Fibroblast of upper back skin (primary cell): Measurements from ENCODE around the gene SLC22A4.
A peak's percentile ranks its signal among the peaks of the same experiment; 100 is the strongest.

Experiments used
- DNase-seq: peaks from one replicate; pipeline ENCODE4 v3.0.0-alpha.2; 2013

Gene SLC22A4

DNA sequence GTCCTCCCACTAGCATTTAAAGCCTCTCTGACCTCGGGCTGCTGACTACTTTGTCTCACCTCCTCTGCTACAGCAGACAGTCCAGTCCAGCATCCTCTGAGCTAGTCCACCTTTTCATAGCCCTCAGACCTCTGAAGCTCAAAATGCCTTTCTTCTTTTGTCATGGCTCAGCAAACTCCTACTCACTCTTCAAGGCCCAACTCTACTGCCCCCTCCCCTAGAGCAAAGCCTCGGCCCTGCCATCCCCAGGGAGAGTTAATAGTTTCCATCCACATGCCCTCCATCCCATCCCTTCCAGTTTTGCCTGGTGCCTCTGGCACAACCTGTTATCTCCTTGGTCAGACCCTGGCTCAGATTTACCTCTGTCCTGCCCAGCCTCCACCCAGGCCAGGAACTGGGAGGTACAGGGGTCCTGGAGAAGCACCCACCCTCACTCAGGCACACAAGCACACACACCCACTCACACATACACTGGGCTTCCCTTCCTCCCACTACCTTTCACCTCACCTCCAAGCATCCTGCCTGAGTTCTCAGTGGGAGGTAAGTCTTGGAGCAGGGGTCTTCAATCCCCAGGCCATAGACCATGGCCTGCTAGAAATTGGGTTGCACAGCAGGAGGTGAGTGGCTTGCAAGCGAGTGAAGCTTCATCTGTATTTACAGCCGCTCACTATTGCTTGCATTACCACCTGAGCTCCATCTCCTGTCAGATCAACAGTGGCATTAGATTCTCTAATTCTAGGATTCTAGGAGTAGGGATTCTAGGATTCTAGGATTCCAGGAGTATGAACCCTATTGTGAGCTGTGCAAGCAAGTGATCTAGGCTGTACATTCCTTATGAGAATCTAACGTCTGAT lies 18.6 kb upstream of the SLC22A4 start:
- no peak for DNase-seq

- no peak for DNase-seq
These were observed 16.9 kb upstream of the SLC22A4 start for GRCh38 chr5:132277256-132277655.

- DNase-seq = no peak
These were observed 16.0 kb upstream of the SLC22A4 start for GRCh38 chr5:132277971-132278853.

DNA sequence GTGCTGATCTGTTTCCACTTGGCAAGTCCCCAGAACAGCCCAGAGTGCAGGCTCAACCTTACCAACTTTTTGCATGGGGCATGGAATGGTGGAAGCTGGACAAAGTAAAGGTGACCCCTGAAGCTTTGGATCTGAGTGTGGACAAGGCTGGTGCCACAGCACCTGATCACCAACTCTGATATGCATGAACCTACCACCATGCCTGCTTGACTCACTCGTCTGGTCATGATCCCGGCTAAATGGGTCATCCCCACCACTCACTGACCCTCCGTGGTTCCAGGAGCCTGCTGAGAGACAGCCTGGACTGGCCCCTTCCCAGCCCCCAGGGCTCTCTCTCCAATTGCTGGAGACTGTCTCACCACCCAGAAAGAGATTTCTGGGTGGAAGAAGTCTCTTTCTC lies 14.4 kb upstream of the SLC22A4 start:
- no peak for DNase-seq

- no peak for DNase-seq
These were observed 13.6 kb upstream of the SLC22A4 start for GRCh38 chr5:132280371-132281240.

DNA sequence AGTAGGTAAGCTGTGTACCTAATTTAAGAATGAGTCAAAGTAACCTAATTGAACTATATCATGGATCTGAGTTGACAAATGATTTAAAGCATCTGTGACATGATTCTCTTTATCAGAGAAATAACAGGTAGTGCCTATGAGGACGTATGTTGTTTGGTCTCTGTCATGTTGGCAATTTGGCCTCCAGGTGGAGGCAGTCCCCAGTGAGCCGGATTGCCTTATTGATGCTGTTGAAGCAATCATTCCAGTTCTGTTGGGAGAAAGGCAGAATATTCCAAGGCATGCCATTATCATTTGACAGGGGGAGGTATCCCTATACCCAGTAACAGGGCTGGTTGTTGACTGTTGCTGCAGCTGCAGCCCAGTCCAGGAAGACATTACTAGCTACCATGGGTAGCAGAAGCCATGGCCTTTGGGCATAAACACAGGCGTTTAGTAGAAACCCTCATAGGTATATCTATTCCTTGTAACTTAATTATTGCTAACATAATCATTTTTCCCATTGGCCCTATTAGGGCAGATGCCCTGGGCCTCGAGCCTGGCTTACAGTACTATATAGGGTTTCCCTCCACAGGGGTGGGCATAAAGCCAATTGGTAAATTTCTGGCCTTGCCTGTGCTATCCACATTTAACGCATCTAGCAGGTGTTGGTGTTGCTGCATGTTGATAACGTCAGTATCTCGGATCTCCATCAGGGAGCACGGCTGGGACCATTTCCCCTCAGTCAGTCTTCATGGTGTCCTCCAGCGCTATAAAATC lies 12.2 kb upstream of the SLC22A4 start:
- DNase-seq = no peak

- DNase-seq = peak; percentile 62
These were observed 10.7 kb upstream of the SLC22A4 start for GRCh38 chr5:132283423-132284043.

- no peak for DNase-seq
These were observed 5.1 kb upstream of the SLC22A4 start for GRCh38 chr5:132289097-132289496.

- no peak for DNase-seq
These were observed 3.2 kb upstream of the SLC22A4 start for GRCh38 chr5:132291026-132291425.

GRCh38 chr5:132293066-132293991 lies 865 bp upstream of the SLC22A4 start:
- DNase-seq = peak; percentile 85

DNA sequence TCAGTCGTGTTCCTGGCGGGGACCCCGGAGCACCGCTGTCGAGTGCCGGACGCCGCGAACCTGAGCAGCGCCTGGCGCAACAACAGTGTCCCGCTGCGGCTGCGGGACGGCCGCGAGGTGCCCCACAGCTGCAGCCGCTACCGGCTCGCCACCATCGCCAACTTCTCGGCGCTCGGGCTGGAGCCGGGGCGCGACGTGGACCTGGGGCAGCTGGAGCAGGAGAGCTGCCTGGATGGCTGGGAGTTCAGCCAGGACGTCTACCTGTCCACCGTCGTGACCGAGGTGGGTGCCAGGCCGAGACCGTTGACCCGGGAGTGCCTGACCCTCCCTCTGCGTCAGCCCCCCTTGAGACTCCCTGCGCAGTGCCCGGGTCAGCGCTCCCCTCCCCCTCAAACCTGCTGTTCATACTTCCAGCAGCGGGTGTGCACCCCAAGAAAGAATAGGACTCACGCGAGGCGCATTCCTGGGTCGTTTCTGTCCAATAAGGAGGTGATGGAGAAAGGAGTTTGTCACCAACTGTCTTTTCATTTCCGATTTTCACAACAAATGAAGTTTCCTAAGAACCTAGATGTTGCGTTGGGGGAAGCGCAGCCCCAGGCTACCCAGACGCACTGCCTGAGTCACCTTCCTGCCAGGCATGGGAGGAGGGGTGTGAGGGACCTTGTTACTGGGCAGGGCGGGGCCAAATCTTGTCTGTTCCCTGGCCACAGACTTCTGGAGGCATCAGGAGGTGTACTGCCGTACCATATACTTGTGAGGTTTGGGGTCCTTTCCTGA lies 722 bp downstream of the SLC22A4 start:
- DNase-seq = peak; percentile 80

- no peak for DNase-seq
These were observed 1.6 kb downstream of the SLC22A4 start for GRCh38 chr5:132295505-132296411.

DNA sequence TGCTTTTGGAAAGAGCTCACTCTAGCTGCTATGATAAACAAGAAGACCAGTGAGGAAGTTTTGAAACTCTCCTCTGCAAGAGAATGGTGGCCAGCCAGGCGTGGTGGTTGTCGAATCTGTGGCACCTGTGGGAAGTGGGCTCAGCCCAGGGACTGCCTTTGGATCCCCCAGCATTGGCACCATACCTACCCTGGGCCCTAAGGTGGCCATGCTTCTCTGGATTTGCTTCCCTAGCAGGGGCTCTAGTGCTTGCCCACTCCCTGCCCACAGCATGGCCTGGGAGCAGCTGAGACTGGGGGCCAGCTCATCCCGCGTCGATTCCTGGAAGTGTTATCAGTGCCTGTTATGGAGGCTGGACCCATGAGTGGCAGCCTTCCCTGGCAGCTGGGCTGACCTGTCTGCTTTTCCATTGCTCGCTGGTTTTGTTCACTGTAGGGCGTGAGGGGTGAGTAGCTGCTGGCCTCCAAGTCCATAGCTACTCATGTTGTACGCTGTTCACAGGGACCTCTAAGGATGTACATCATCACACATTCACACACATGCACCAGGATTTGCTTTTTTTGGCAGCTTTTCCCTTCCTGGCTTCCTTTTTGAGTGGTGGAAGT lies 2.3 kb downstream of the SLC22A4 start:
- DNase-seq = no peak

- DNase-seq = no peak
These were observed 3.2 kb downstream of the SLC22A4 start for GRCh38 chr5:132297211-132297940.

DNA sequence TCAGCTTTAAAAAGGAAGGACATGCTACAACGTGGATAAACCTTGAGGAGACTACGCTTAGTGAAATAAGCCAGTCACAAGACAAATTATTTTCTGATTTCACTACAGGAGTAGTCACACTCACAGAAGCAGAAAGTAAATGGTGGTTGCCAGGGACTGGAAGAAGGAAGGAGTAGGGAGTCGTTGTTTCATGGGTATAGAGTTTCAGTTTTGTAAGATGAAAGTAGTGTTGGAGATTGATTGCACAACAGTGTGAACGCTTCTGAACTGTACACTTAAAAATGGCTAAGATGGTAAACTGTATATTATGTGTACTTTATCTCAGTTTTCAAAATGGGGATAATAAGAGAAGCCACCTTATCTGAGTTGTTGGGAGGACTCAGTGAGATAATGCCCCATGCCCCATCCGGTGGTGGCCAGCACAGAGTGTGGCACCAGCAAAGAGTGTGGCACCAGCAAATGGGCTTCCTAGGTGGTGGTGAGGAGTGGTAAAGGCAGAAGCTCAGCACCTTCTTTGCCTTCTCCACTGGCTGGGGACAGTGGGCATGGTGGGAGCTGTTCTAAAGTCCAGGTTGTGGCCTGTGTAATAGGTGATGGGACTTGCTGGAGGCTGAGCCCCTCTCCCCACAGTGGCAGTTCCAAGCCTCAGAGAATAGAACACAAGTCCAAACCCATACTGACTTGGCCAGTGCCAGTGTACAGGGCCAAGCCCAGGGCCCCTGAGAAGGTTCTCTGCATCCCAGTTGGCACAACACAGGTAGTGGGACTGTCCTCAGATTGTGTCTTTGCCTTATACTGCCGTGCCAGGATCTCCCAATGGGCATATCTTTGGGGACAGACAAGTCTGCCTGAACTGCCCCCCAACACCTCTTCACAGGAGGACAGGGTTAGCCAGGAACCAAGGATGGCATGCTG lies 4.4 kb downstream of the SLC22A4 start:
- DNase-seq = no peak

DNA sequence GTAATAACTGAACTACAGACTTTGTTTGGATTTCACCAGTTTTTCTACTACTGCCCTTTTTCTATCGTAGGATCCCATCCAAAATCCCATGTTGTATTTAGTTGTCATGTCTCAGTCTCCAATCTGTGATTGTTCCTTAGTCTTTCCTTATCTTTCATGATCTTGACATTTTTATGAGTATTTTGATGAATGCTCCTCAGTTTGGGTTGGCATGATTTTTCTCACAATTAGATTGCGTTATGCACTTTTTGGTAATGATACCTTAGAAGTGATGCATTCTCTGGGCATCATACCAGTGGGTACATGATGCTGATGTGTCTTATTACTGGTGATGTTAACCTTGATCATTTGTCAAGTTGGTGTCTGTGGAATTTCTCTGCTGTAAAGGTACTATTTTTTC lies 5.7 kb downstream of the SLC22A4 start:
- no peak for DNase-seq
